Measurements from ENCODE around the gene SPAG16. TPM values are rescaled to one million over a fixed set of nuclear protein-coding genes. Genes with fewer than 3 reads are reported as not detected.

Gene SPAG16
- total and polyA plus RNA-seq, 2 donors (not counting 1 experiment from before 2014, with no cell fraction given), result 3.4 to 8.6 TPM

GRCh38 chr2:214158851-214159250 is 874.6 kb downstream of the SPAG16 start:
- H3K27me3 ChIP-seq (replicated peaks in 1 of 4; ENCODE audit: control extremely low read depth in 1 of 4, control insufficient read depth in 3 of 4, insufficient read depth in 4 of 4, low read length in 3 of 4), result no peaks in the 10 kb centered on the region
- no peak overlapping the region for H3K27ac ChIP-seq (ENCODE audit: low read length in 2 of 2)
- H3K4me1 Mint-ChIP-seq, result no peaks in the 10 kb centered on the region
- no peak overlapping the region for H3K27ac Mint-ChIP-seq
- no peak overlapping the region for H3K4me2 ChIP-seq (replicated peaks; ENCODE audit: low read depth, low read length, poor library complexity, severe bottlenecking)
- DNase-seq, result no peak
- no peak overlapping the region for H3K9ac ChIP-seq (ENCODE audit: low read length)
- no peak overlapping the region for H3K4me3 Mint-ChIP-seq
- H3K9me3 Mint-ChIP-seq (ENCODE audit: insufficient read depth), result peaks cover 2% of the 10 kb centered on the region
- H3K27me3 Mint-ChIP-seq, result no peaks in the 10 kb centered on the region
- no peak overlapping the region for H2AFZ ChIP-seq (ENCODE audit: insufficient read depth, low read depth, low read length, poor library complexity, severe bottlenecking)
- POLR2A ChIA-PET, result no interaction called here
- H3K36me3 ChIP-seq (replicated peaks in 1 of 2; ENCODE audit: control extremely low read depth in 1 of 2, control insufficient read depth in 1 of 2, extremely low read depth in 1 of 2, insufficient read depth in 2 of 2, low read length in 1 of 2), result no peaks in the 10 kb centered on the region
- intact Hi-C loops (cut with micrococcal nuclease), result no loop called here
- CTCF ChIA-PET, result no interaction called here
- H4K20me1 ChIP-seq (ENCODE audit: control insufficient read depth, insufficient read depth, low read length, poor library complexity, severe bottlenecking), result no peaks in the 10 kb centered on the region
- H3K4me3 ChIP-seq (ENCODE audit: control extremely low read depth in 1 of 5, extremely low read depth in 1 of 5, insufficient read depth in 1 of 5, low read depth in 2 of 5, low read length in 4 of 5), result no peak overlapping the region
- ATAC-seq (ENCODE audit: low read depth), result no peak
- no peaks in the 10 kb centered on the region for H3K79me2 ChIP-seq (ENCODE audit: control insufficient read depth, insufficient read depth, low read length)
- TF ChIP-seq EZH2 (IDR thresholded peaks at IDR 0.05; ENCODE audit: borderline replicate concordance, insufficient read depth, low read depth, low read length, poor library complexity, severe bottlenecking), result no peak
- no peak for TF ChIP-seq CTCF (IDR thresholded peaks at IDR 0.05)
- H3K9me3 ChIP-seq (ENCODE audit: control extremely low read depth in 1 of 3, control insufficient read depth in 2 of 3, insufficient read depth in 1 of 3, low read length in 2 of 3), result no peaks in the 10 kb centered on the region
- WGBS (ENCODE audit: insufficient coverage), result no CpG with 5 or more reads among the region's 1 CpG
- no peaks in the 10 kb centered on the region for H3K4me1 ChIP-seq (ENCODE audit: control insufficient read depth in 2 of 2, insufficient read depth in 2 of 2, low read length in 2 of 2)

- CTCF ChIA-PET, result no interaction called here
- POLR2A ChIA-PET, result no interaction called here
- no peak for TF ChIP-seq CTCF (IDR thresholded peaks at IDR 0.05)
- no peak for TF ChIP-seq EZH2 (IDR thresholded peaks at IDR 0.05; ENCODE audit: borderline replicate concordance, insufficient read depth, low read depth, low read length, poor library complexity, severe bottlenecking)
- no peak overlapping the region for H3K4me3 Mint-ChIP-seq
- H3K4me1 Mint-ChIP-seq, result no peaks in the 10 kb centered on the region
- H3K9me3 ChIP-seq (ENCODE audit: control extremely low read depth in 1 of 3, control insufficient read depth in 2 of 3, insufficient read depth in 1 of 3, low read length in 2 of 3), result no peaks in the 10 kb centered on the region
- H3K4me2 ChIP-seq (replicated peaks; ENCODE audit: low read depth, low read length, poor library complexity, severe bottlenecking), result no peak overlapping the region
- no peaks in the 10 kb centered on the region for H3K9me3 Mint-ChIP-seq (ENCODE audit: insufficient read depth)
- H3K36me3 ChIP-seq (replicated peaks in 1 of 2; ENCODE audit: control extremely low read depth in 1 of 2, control insufficient read depth in 1 of 2, extremely low read depth in 1 of 2, insufficient read depth in 2 of 2, low read length in 1 of 2), result no peaks in the 10 kb centered on the region
- H3K4me3 ChIP-seq (ENCODE audit: control extremely low read depth in 1 of 5, extremely low read depth in 1 of 5, insufficient read depth in 1 of 5, low read depth in 2 of 5, low read length in 4 of 5), result no peak overlapping the region
- no peak overlapping the region for H3K9ac ChIP-seq (ENCODE audit: low read length)
- DNase-seq (no peak), ATAC-seq (ENCODE audit: low read depth) (no peak)
- no peak overlapping the region for H2AFZ ChIP-seq (ENCODE audit: insufficient read depth, low read depth, low read length, poor library complexity, severe bottlenecking)
- no peaks in the 10 kb centered on the region for H4K20me1 ChIP-seq (ENCODE audit: control insufficient read depth, insufficient read depth, low read length, poor library complexity, severe bottlenecking)
- intact Hi-C loops (cut with micrococcal nuclease), result no loop called here
- H3K79me2 ChIP-seq (ENCODE audit: control insufficient read depth, insufficient read depth, low read length), result no peaks in the 10 kb centered on the region
- WGBS (ENCODE audit: insufficient coverage), result 83% methylated on average over 2 of the region's 5 CpGs
- no peak overlapping the region for H3K27ac Mint-ChIP-seq
- no peaks in the 10 kb centered on the region for H3K4me1 ChIP-seq (ENCODE audit: control insufficient read depth in 2 of 2, insufficient read depth in 2 of 2, low read length in 2 of 2)
- no peaks in the 10 kb centered on the region for H3K27me3 ChIP-seq (replicated peaks in 1 of 4; ENCODE audit: control extremely low read depth in 1 of 4, control insufficient read depth in 3 of 4, insufficient read depth in 4 of 4, low read length in 3 of 4)
- H3K27me3 Mint-ChIP-seq, result no peaks in the 10 kb centered on the region
- H3K27ac ChIP-seq (ENCODE audit: low read length in 2 of 2), result no peak overlapping the region
Observed at GRCh38 chr2:214169281-214169680, 885.0 kb downstream of the SPAG16 start.

All from B cell (primary cell).